Measurements from ENCODE around the gene VAV2. TPM values are rescaled to one million over a fixed set of nuclear protein-coding genes. Genes with fewer than 3 reads are reported as not detected.

VAV2 gene
- total RNA-seq, 1 donor: 13.4 TPM

GRCh38 chr9:134037641-134038040 lies 45.5 kb upstream of the VAV2 start:
- no peak overlapping the region for H3K4me3 ChIP-seq (ENCODE audit: low read depth, low read length)
- no peak for TF ChIP-seq CTCF (IDR thresholded peaks at IDR 0.05; ENCODE audit: insufficient read depth, low read depth, low read length)
- DNase-seq (ENCODE audit: low read depth): no peak

- no peak for DNase-seq (ENCODE audit: low read depth)
- TF ChIP-seq CTCF (IDR thresholded peaks at IDR 0.05; ENCODE audit: insufficient read depth, low read depth, low read length): no peak
- no peak overlapping the region for H3K4me3 ChIP-seq (ENCODE audit: low read depth, low read length)
These were observed 44.0 kb upstream of the VAV2 start for GRCh38 chr9:134036130-134036529.

DNA sequence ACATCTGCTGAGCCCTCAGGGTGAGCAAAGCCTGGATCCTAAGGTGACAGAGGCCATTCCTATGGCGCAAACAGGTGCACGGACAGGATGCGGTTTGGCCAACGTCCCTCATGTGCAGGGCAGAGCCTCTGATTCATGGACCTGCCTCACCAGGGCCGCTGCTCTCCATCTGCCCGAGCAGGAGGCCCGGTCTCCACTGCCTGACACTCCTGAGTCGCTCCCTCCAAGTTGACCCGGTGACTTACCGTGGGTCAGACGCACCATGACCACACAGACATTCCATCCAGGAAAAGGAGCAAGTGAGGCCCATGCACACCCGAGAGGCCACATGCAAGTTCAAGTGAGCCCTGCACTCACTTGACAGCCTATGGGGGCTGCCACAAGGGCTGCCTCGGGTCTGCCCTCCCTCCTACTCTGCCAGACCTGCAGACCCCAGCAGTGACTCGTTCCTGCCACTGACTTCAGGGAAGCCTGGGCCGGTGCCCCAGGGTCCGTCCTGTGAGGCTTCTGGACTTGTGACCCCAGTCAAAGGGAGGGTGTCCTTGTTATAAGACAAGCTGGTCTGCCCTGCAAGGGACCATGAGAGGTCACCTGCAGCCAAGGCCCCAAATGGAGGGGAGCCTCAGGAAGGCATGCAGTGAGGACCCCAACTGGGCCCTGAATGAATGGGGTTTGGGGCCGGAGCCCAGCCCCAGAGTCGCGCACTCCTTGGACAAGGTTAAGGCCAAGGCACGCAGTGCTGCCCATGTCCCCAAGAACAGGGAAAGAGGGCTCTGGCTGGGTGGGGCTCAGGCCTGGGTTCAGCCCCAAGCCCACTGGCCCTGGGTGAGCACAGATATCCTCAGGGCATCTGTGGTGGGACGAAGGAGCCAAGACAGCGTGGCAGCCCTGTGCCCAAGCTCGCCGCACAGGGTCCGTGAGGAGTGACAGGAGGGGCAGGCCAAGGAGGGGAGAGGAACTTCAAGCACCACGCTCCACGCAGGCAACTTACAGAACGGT lies 43.2 kb upstream of the VAV2 start:
- DNase-seq (ENCODE audit: low read depth): no peak
- TF ChIP-seq CTCF (IDR thresholded peaks at IDR 0.05; ENCODE audit: insufficient read depth, low read depth, low read length): no peak
- H3K4me3 ChIP-seq (ENCODE audit: low read depth, low read length): no peak overlapping the region

- H3K4me3 ChIP-seq (ENCODE audit: low read depth, low read length): no peak overlapping the region
- no peak for DNase-seq (ENCODE audit: low read depth)
- no peak for TF ChIP-seq CTCF (IDR thresholded peaks at IDR 0.05; ENCODE audit: insufficient read depth, low read depth, low read length)
These were observed 42.3 kb upstream of the VAV2 start for GRCh38 chr9:134034215-134035040.

- DNase-seq (ENCODE audit: low read depth): no peak
- TF ChIP-seq CTCF (IDR thresholded peaks at IDR 0.05; ENCODE audit: insufficient read depth, low read depth, low read length): no peak
- H3K4me3 ChIP-seq (ENCODE audit: low read depth, low read length): no peak overlapping the region
These were observed 41.5 kb upstream of the VAV2 start for GRCh38 chr9:134033516-134034214.

- H3K4me3 ChIP-seq (ENCODE audit: low read depth, low read length): no peak overlapping the region
- no peak for DNase-seq (ENCODE audit: low read depth)
- TF ChIP-seq CTCF (IDR thresholded peaks at IDR 0.05; ENCODE audit: insufficient read depth, low read depth, low read length): no peak
These were observed 40.5 kb upstream of the VAV2 start for GRCh38 chr9:134032456-134033222.

All from fibroblast of villous mesenchyme (primary cell).